NOMO-1 treated with dmso at 0.1 percent for 144 hours (cell line): ENCODE measurements around the gene PRXL2B.

Experiments
- DNase-seq: peaks from one replicate; lab custom pipeline; 2025; ENCODE audit not compliant: unreplicated experiment; lab: John Stamatoyannopoulos, UW

Gene PRXL2B

GRCh38 chr1:2584686-2585317 lies 1.8 kb upstream of the PRXL2B start:
- DNase-seq = no peak

DNA sequence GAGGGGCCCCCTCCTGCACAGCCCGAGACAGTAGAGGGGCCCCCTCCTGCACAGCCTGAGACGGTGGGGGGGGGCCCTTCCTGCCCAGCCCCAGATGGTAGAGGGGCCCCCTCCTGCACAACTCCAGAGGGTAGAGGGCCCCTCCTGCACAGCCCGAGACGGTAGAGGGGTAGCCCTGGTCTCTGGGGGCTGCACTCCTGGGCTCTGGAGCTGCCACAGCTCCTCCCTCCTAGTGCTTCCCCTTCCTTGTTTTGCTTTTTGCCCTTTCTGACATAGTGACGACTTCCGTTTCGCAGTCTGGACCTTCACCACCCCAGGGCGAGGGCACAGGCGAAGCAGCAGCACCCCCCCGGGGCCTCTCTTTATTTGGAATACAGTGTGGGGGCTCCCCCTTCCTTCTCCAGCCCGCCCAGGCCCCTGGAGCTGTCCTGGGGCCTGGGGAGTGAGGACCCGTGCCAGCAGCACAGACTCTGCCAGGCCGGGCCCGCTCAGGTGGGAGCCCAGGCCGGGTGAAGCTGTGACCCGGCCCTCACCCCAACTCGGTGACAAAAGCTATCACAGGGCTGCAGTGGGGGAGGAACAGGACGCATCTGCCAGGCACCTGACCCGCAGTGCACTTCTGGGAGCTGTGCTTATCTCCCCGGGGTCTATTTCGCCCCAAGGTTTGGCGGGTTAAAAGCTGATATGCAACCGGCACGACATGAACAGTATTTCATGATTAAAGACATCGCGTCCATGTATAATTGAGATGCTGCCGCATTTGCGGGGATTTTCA lies 1.1 kb upstream of the PRXL2B start:
- peak; percentile 91 for DNase-seq

DNA sequence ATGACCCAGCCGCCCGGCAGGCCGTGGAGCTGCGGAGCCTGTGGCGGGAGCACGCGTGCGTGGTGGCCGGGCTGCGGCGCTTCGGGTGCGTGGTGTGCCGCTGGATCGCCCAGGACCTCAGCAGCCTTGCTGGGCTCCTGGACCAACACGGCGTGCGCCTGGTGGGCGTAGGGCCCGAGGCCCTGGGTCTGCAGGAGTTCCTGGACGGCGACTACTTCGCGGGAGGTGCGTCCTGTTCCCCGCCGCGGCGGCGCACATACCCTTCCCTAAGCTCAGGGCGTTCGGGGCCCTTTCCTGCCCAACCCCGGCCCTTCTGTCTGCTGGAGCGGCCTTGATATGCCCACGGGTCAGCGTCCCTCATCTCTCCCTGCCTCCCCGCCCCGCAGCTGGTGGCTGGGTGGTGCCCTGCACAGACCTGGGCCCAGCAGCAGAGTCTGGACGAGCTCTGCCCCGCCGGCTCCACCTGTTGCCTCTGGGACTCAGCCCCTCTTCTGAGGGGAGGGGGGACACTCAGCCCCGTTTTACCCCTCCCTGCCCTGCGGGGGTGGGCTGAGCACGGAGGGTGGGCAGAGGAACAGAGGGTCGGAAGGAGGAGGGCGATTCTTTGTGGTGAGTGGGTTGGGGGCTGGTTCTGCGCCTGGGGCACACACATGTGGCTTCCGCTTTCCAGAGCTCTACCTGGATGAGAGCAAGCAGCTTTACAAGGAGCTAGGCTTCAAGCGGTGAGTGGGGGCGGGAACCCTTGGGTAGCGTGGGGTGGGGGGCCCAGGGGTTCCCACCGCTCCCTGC lies 688 bp downstream of the PRXL2B start:
- no peak for DNase-seq

DNA sequence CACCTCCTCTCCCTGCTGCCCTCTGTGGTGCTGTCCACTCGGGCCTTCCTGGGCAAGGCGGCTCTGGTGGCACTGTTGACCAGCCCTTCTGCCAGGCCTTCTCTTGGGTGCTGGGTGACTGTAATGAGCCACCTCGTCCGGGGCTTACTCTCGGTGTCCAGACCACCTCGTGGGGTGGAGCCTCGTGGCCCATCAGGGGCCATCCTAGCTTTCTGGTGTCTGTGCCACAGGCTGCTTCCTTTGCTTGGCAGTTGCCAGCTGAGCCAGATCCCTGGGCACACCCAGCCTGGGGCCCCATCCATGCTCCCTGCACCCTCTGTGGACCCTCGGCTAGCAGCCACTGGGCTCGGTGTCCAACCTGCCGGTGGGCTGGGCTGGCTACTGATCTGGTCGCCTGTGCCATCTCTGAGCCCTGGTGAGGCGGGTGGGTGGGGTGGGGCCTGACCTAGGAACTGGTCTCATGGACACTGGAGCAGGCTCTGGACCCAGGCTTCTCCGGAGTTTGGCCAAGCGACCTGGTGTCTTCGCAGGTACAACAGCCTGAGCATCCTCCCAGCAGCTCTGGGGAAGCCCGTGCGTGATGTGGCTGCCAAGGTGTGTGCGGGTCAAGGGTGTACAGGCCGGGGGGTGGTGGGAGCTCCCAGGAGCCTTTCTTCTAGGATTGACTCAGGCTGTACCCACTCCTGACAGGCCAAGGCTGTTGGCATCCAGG lies 1.4 kb downstream of the PRXL2B start:
- DNase-seq = no peak

GRCh38 chr1:2588661-2589430 lies 2.3 kb downstream of the PRXL2B start:
- no peak for DNase-seq

DNA sequence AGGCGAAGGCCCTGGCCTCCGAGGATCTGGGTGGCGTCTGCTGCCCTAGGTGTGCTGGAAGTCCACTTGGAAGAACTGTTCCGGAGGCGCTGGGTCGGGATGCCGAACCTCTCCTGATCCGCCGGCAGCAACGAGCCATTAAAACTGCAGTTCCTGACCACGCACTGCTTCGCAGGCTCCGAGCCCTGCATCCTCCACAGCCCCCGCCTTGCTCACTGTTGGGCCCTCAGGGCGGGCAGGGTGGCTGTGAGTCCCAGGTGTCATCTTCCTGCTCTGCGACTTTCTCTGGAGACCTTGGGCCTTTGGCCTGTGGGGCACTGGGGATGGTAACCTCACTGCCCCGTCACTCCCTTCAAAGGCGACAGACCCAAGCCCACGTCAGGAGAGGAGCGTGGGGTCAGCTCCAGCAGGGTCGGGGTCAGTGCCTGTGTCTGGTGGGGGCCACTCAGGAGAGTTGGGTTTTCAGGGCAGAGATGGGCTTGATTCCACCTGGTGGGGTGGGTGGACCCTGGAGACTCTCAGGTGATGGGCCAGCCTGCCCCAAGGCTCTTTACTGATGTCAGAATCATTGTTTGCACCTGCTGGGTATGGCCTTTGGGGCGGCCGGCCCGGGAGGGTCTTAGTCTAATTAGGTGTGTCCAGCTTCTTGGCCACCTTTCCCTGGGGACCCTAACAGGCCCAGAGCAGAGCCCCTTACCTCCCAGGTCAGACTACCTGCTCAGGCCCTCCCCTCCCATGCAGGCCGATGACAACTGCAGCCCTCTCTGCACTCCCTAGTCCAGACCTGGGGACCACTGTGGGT lies 3.1 kb downstream of the PRXL2B start:
- no peak for DNase-seq

- DNase-seq = no peak
These were observed 3.9 kb downstream of the PRXL2B start for GRCh38 chr1:2590233-2591141.

GRCh38 chr1:2591233-2591580 lies 4.6 kb downstream of the PRXL2B start:
- no peak for DNase-seq

GRCh38 chr1:2591581-2592261 lies 5.1 kb downstream of the PRXL2B start:
- DNase-seq = no peak

DNA sequence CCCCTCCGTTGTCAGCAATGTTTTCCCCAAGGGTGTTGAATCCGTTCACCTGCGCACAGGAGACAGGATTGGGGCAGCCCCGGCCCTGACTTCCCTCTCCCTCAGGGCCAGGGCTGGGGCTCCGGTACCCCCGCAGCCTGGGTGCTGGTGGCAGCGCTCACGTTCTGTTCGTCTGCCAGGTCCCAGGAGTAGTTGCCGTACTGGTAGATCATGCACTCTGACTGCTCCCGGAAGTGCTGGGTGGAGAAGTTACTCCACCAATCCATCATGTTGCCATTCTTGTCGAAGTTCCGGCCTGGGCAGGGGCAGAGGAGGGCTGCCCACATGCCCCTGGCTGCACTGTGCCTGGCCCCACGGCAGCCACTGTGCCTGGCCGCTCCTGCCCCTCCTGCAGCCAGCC lies 6.1 kb downstream of the PRXL2B start:
- DNase-seq = no peak

- DNase-seq = no peak
These were observed 6.8 kb downstream of the PRXL2B start for GRCh38 chr1:2593251-2593878.

- no peak for DNase-seq
These were observed 7.5 kb downstream of the PRXL2B start for GRCh38 chr1:2594001-2594640.

GRCh38 chr1:2594641-2595131 lies 8.1 kb downstream of the PRXL2B start:
- no peak for DNase-seq

- DNase-seq = no peak
These were observed 8.8 kb downstream of the PRXL2B start for GRCh38 chr1:2595261-2595811.

DNA sequence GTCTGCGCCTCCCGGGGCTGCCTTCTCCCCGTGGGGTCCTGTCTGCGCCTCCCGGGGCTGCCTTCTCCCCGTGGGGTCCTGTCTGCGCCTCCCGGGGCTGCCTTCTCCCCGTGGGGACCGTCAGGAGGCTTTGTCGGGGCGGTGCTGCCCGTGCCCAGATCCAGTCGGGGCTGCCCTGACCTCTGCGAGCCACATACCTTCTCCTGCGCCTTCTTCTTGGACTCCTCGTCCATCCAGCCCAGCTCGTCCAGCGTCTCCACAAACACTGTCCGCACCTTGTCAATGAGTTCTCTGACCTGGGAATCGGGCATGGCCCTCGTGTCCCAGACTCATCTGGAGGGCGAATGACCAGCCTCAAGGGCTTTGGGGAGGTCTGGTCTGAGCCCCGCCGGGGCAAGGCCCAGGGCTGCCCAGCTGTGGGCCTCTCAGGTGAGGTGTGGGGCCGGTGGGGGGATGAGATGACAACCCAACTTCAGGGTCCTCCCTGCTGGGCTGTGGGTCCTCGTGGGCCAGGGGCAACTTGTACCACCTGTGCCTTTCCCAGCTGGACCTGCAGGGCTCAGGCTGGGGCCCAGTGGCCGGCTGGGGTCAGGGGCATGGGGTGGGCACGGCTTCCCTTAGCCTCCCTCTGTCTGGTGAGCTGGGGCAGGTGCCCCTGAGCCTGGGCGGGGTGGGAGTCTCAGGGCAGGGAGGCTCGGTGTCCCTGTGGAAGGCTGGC lies 9.4 kb downstream of the PRXL2B start:
- no peak for DNase-seq
